Measurements from ENCODE around the gene PLEKHG5. TPM values are rescaled to one million over a fixed set of nuclear protein-coding genes. Genes with fewer than 3 reads are reported as not detected.

Gene PLEKHG5
- total RNA-seq, 2 experiments from 2014 or later = 1.7 to 1.8 TPM

GRCh38 chr1:6506210-6507036 lies 15.0 kb upstream of the PLEKHG5 start:
- Mint-ChIP-seq H3K27ac (no peak overlapping the region), H3K4me1 (ENCODE audit: low read depth) (no peaks in the 10 kb centered on the region), H3K36me3 (ENCODE audit: low read depth) (no peaks in the 10 kb centered on the region), H3K27me3 (no peaks in the 10 kb centered on the region), H3K4me3 (no peak overlapping the region), H3K9me3 (no peaks in the 10 kb centered on the region)
- DNase-seq (no peak), ATAC-seq (no peak)
- no peak for TF ChIP-seq CTCF (IDR thresholded peaks at IDR 0.05)
- POLR2A ChIA-PET = interaction anchor here (0.6 to 1.2 kb wide), 3 partner anchors 15 to 40 kb away, joined by 3 read pairs; partner anchors contain the start of gene PLEKHG5
- CTCF ChIA-PET = interaction anchor here (0.6 to 1.3 kb wide), 3 partner anchors 16 to 23 kb away, joined by 3 to 4 read pairs (median 3); no protein-coding TSS in a partner anchor
- intact Hi-C loops (cut with micrococcal nuclease) = no loop called here

GRCh38 chr1:6505367-6506209 lies 14.1 kb upstream of the PLEKHG5 start:
- no peak for TF ChIP-seq CTCF (IDR thresholded peaks at IDR 0.05)
- H3K27me3 Mint-ChIP-seq = peaks cover 4% of the 10 kb centered on the region
- no peak overlapping the region for H3K27ac Mint-ChIP-seq
- ChIA-PET CTCF (interaction anchor here (0.6 to 1.3 kb wide), 2 partner anchors 18 to 22 kb away, joined by 3 to 4 read pairs; no protein-coding TSS in a partner anchor), POLR2A (interaction anchor here (0.7 to 1.2 kb wide), 3 partner anchors 11 to 39 kb away, joined by 3 to 4 read pairs (median 3); no protein-coding TSS in a partner anchor)
- ATAC-seq (no peak), DNase-seq (no peak)
- H3K36me3 Mint-ChIP-seq (ENCODE audit: low read depth) = no peaks in the 10 kb centered on the region
- intact Hi-C loops (cut with micrococcal nuclease) = no loop called here
- no peaks in the 10 kb centered on the region for H3K9me3 Mint-ChIP-seq
- H3K4me3 Mint-ChIP-seq = no peak overlapping the region
- no peaks in the 10 kb centered on the region for H3K4me1 Mint-ChIP-seq (ENCODE audit: low read depth)

- no peak overlapping the region for H3K4me3 Mint-ChIP-seq
- ATAC-seq (no peak), DNase-seq (no peak)
- no peak overlapping the region for H3K27ac Mint-ChIP-seq
- POLR2A ChIA-PET = interaction anchor here (0.7 kb wide), 1 partner anchor 12 kb away, joined by 4 read pairs; no protein-coding TSS in a partner anchor
- no peaks in the 10 kb centered on the region for H3K36me3 Mint-ChIP-seq (ENCODE audit: low read depth)
- H3K9me3 Mint-ChIP-seq = no peaks in the 10 kb centered on the region
- peaks cover 4% of the 10 kb centered on the region for H3K27me3 Mint-ChIP-seq
- no peaks in the 10 kb centered on the region for H3K4me1 Mint-ChIP-seq (ENCODE audit: low read depth)
- TF ChIP-seq CTCF (IDR thresholded peaks at IDR 0.05) = no peak
- CTCF ChIA-PET = no interaction called here
- intact Hi-C loops (cut with micrococcal nuclease) = no loop called here
These were observed 13.4 kb upstream of the PLEKHG5 start for GRCh38 chr1:6504887-6505286.

- no peaks in the 10 kb centered on the region for H3K4me1 Mint-ChIP-seq (ENCODE audit: low read depth)
- ATAC-seq = no peak
- no peak overlapping the region for H3K27ac Mint-ChIP-seq
- no peak for TF ChIP-seq CTCF (IDR thresholded peaks at IDR 0.05)
- intact Hi-C loops (cut with micrococcal nuclease) = no loop called here
- DNase-seq = no peak
- no peaks in the 10 kb centered on the region for H3K36me3 Mint-ChIP-seq (ENCODE audit: low read depth)
- POLR2A ChIA-PET = interaction anchor here (1.3 kb wide), 1 partner anchor 9 kb away, joined by 3 read pairs; no protein-coding TSS in a partner anchor
- CTCF ChIA-PET = no interaction called here
- no peak overlapping the region for H3K4me3 Mint-ChIP-seq
- peaks cover 4% of the 10 kb centered on the region for H3K27me3 Mint-ChIP-seq
- H3K9me3 Mint-ChIP-seq = no peaks in the 10 kb centered on the region
These were observed 12.6 kb upstream of the PLEKHG5 start for GRCh38 chr1:6503884-6504602.
